Astrocyte (in vitro differentiated cells and primary cell): ENCODE data around the gene GREM2.

Source experiments
- EZH2 ChIP-seq: IDR thresholded peaks from 2 replicates; pipeline ENCODE4 v1.6.1; 2012; ENCODE audit warnings: mild to moderate bottlenecking, low read length, inconsistent platforms; ENCODE audit not compliant: insufficient read depth
- TF ChIP-seq, protein P1 (sequence below): IDR thresholded peaks from 2 replicates; pipeline ENCODE4 v1.5.1; 2011; ENCODE audit warnings: low read depth, mild to moderate bottlenecking, inconsistent platforms, low read length, moderate library complexity; ENCODE audit not compliant: insufficient read depth

GRCh38 chr1:240555524-240555923 is 56.4 kb downstream of the GREM2 start:
- TF ChIP-seq, protein P1, sequence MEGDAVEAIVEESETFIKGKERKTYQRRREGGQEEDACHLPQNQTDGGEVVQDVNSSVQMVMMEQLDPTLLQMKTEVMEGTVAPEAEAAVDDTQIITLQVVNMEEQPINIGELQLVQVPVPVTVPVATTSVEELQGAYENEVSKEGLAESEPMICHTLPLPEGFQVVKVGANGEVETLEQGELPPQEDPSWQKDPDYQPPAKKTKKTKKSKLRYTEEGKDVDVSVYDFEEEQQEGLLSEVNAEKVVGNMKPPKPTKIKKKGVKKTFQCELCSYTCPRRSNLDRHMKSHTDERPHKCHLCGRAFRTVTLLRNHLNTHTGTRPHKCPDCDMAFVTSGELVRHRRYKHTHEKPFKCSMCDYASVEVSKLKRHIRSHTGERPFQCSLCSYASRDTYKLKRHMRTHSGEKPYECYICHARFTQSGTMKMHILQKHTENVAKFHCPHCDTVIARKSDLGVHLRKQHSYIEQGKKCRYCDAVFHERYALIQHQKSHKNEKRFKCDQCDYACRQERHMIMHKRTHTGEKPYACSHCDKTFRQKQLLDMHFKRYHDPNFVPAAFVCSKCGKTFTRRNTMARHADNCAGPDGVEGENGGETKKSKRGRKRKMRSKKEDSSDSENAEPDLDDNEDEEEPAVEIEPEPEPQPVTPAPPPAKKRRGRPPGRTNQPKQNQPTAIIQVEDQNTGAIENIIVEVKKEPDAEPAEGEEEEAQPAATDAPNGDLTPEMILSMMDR: no peak
- no peak for TF ChIP-seq EZH2
